Activated CD4-positive, alpha-beta T cell treated with anti-CD3 and anti-CD28 coated beads, Interleukin-2, amount 10 ng/mL, durations not matched to agents 7 days and 5 days (primary cell): ENCODE measurements around the gene CELA3A. TPM values are rescaled to one million over a fixed set of nuclear protein-coding genes. Genes with fewer than 3 reads are reported as not detected.
A peak's percentile ranks its signal among the peaks of the same experiment; 100 is the strongest.
"Not testable (repeated sequence)": the region's sequence is repeated elsewhere in the genome, so short reads cannot be mapped to it uniquely, and the experiment has no call there.

Experiments used
- CTCF ChIA-PET: fragments of 350-600 bp; sonication (Branson Sonifier 250); formaldehyde crosslinking; loops from one replicate; lab custom pipeline; 2021; ENCODE audit warnings: antibody characterized with exemption; lab: Charles Lee
- POLR2A ChIA-PET: fragments of 350-600 bp; sonication (Branson Sonifier 250); formaldehyde crosslinking; loops from one replicate; lab custom pipeline; 2021; ENCODE audit warnings: antibody characterized with exemption; lab: Charles Lee
- DNase-seq: peaks from one replicate; pipeline ENCODE4 v3.0.0-alpha.2; 2020
- H3K27ac Mint-ChIP-seq: one replicate; pipeline ENCODE4 v1.8.0; 2021; ENCODE audit warnings: mild to moderate bottlenecking, moderate library complexity, mixed read lengths
- H3K27me3 Mint-ChIP-seq: one replicate; pipeline ENCODE4 v1.8.0; 2021; ENCODE audit warnings: mixed read lengths
- H3K36me3 Mint-ChIP-seq: one replicate; pipeline ENCODE4 v1.8.0; 2021; ENCODE audit warnings: low read depth, mixed read lengths
- H3K4me1 Mint-ChIP-seq: one replicate; pipeline ENCODE4 v1.8.0; 2021; ENCODE audit warnings: mixed read lengths
- H3K4me3 Mint-ChIP-seq: one replicate; pipeline ENCODE4 v1.8.0; 2021; ENCODE audit warnings: mild to moderate bottlenecking, moderate library complexity, mixed read lengths
- H3K9me3 Mint-ChIP-seq: one replicate; pipeline ENCODE4 v1.8.0; 2021; ENCODE audit warnings: mixed read lengths
- total RNA-seq, 2 experiments: library from RNA; stranded (reverse); gene quantifications; one replicate each; pipeline ENCODE4 v1.2.3, GENCODE V29; 2021

Gene CELA3A
- total RNA-seq, 2 experiments from 2014 or later: not detected

GRCh38 chr1:22007262-22007661 lies 5.8 kb downstream of the CELA3A start:
- CTCF ChIA-PET, H3K36me3 Mint-ChIP-seq, POLR2A ChIA-PET, H3K27ac Mint-ChIP-seq, DNase-seq, H3K4me3 Mint-ChIP-seq, H3K27me3 Mint-ChIP-seq, H3K4me1 Mint-ChIP-seq, H3K9me3 Mint-ChIP-seq: not testable (repeated sequence)

GRCh38 chr1:22009566-22009965 lies 8.1 kb downstream of the CELA3A start:
- H3K4me1 Mint-ChIP-seq, H3K36me3 Mint-ChIP-seq, DNase-seq, H3K27me3 Mint-ChIP-seq, H3K9me3 Mint-ChIP-seq, POLR2A ChIA-PET, CTCF ChIA-PET, H3K27ac Mint-ChIP-seq, H3K4me3 Mint-ChIP-seq: not testable (repeated sequence)

- H3K4me3 Mint-ChIP-seq, H3K27me3 Mint-ChIP-seq, DNase-seq, POLR2A ChIA-PET, H3K36me3 Mint-ChIP-seq, H3K27ac Mint-ChIP-seq, H3K4me1 Mint-ChIP-seq, H3K9me3 Mint-ChIP-seq, CTCF ChIA-PET: not testable (repeated sequence)
Observed at GRCh38 chr1:22012752-22013151, 11.3 kb downstream of the CELA3A start.

GRCh38 chr1:22014575-22015206 lies 13.2 kb downstream of the CELA3A start:
- H3K27ac Mint-ChIP-seq, POLR2A ChIA-PET, H3K9me3 Mint-ChIP-seq, H3K36me3 Mint-ChIP-seq, H3K27me3 Mint-ChIP-seq, DNase-seq, H3K4me3 Mint-ChIP-seq: not testable (repeated sequence)
- H3K4me1 Mint-ChIP-seq: peaks cover 15% of the 10 kb centered on the region
- CTCF ChIA-PET: interaction anchor here (1.5 kb wide), 1 partner anchor 9 kb away, joined by 11 read pairs; no protein-coding TSS in a partner anchor

GRCh38 chr1:22018583-22019559 lies 17.4 kb downstream of the CELA3A start:
- Mint-ChIP-seq H3K4me1 (peaks cover 35% of the 10 kb centered on the region), H3K4me3 (peak overlapping the region; percentile 37)
- CTCF ChIA-PET: interaction anchor here (0.7 to 1.5 kb wide), 4 partner anchors 8 to 773 kb away, joined by 3 to 4 read pairs (median 3); no protein-coding TSS in a partner anchor

GRCh38 chr1:22021061-22021460 lies 19.6 kb downstream of the CELA3A start:
- no peaks in the 10 kb centered on the region for H3K27me3 Mint-ChIP-seq
- H3K36me3 Mint-ChIP-seq: peaks cover 2% of the 10 kb centered on the region
- H3K27ac Mint-ChIP-seq: no peak overlapping the region
- CTCF ChIA-PET: interaction anchor here (0.6 to 8.6 kb wide), 5 partner anchors 18 to 417 kb away, joined by 3 to 105 read pairs (median 4); no protein-coding TSS in a partner anchor
- H3K4me1 Mint-ChIP-seq: peaks cover 47% of the 10 kb centered on the region
- POLR2A ChIA-PET: no interaction called here
- DNase-seq: no peak
- H3K4me3 Mint-ChIP-seq: no peak overlapping the region
- H3K9me3 Mint-ChIP-seq: no peaks in the 10 kb centered on the region

More at GRCh38 chr1:22018583-22019559, 17.4 kb downstream of the CELA3A start:
- Mint-ChIP-seq H3K36me3 (no peaks in the 10 kb centered on the region), H3K27ac (peak overlapping the region; percentile 97), H3K27me3 (no peaks in the 10 kb centered on the region), H3K9me3 (no peaks in the 10 kb centered on the region)
- peak; percentile 79 for DNase-seq
- POLR2A ChIA-PET: no interaction called here

GRCh38 chr1:22024485-22025367 lies 23.3 kb downstream of the CELA3A start:
- POLR2A ChIA-PET: interaction anchor here (0.6 to 2.6 kb wide), 9 partner anchors 15 to 731 kb away, joined by 3 to 27 read pairs (median 3); partner anchors contain the start of gene CDC42
- H3K4me1 Mint-ChIP-seq: peaks cover 59% of the 10 kb centered on the region
- peak; percentile 84 for DNase-seq
- H3K27me3 Mint-ChIP-seq: no peaks in the 10 kb centered on the region
- peak overlapping the region; percentile 100 for H3K27ac Mint-ChIP-seq
- H3K9me3 Mint-ChIP-seq: no peaks in the 10 kb centered on the region
- CTCF ChIA-PET: interaction anchor here (0.6 to 8.6 kb wide), 13 partner anchors 8 to 1289 kb away, joined by 3 to 105 read pairs (median 3); no protein-coding TSS in a partner anchor
- peaks cover 4% of the 10 kb centered on the region for H3K36me3 Mint-ChIP-seq
- peak overlapping the region; percentile 93 for H3K4me3 Mint-ChIP-seq

GRCh38 chr1:22025368-22026155 lies 24.1 kb downstream of the CELA3A start:
- Mint-ChIP-seq H3K9me3 (no peaks in the 10 kb centered on the region), H3K4me3 (peak overlapping the region; percentile 93), H3K4me1 (peaks cover 67% of the 10 kb centered on the region), H3K27ac (peak overlapping the region; percentile 100), H3K27me3 (no peaks in the 10 kb centered on the region), H3K36me3 (peaks cover 4% of the 10 kb centered on the region)
- ChIA-PET POLR2A (interaction anchor here (0.9 to 2.6 kb wide), 6 partner anchors 14 to 50 kb away, joined by 3 to 27 read pairs (median 4); partner anchors contain the start of gene CDC42), CTCF (interaction anchor here (0.6 to 8.6 kb wide), 9 partner anchors 8 to 1290 kb away, joined by 3 to 105 read pairs (median 3); no protein-coding TSS in a partner anchor)
- DNase-seq: peak; percentile 96

- ChIA-PET CTCF (interaction anchor here (0.6 to 8.6 kb wide), 3 partner anchors 8 to 91 kb away, joined by 3 to 105 read pairs (median 3); no protein-coding TSS in a partner anchor), POLR2A (no interaction called here)
- H3K27me3 Mint-ChIP-seq: no peaks in the 10 kb centered on the region
- no peaks in the 10 kb centered on the region for H3K9me3 Mint-ChIP-seq
- DNase-seq: no peak
- peaks cover 74% of the 10 kb centered on the region for H3K4me1 Mint-ChIP-seq
- peak overlapping the region; percentile 100 for H3K27ac Mint-ChIP-seq
- H3K36me3 Mint-ChIP-seq: peaks cover 4% of the 10 kb centered on the region
- peak overlapping the region; percentile 93 for H3K4me3 Mint-ChIP-seq
Observed at GRCh38 chr1:22026924-22027289, 25.4 kb downstream of the CELA3A start.

GRCh38 chr1:22030057-22030456 lies 28.6 kb downstream of the CELA3A start:
- Mint-ChIP-seq H3K9me3 (no peaks in the 10 kb centered on the region), H3K4me1 (peaks cover 62% of the 10 kb centered on the region), H3K27ac (no peak overlapping the region), H3K27me3 (no peaks in the 10 kb centered on the region), H3K36me3 (peaks cover 4% of the 10 kb centered on the region), H3K4me3 (no peak overlapping the region)
- ChIA-PET POLR2A (interaction anchor here (1.7 kb wide), 1 partner anchor 10 kb away, joined by 5 read pairs; no protein-coding TSS in a partner anchor), CTCF (interaction anchor here (0.8 kb wide), 1 partner anchor 123 kb away, joined by 3 read pairs; no protein-coding TSS in a partner anchor)
- DNase-seq: no peak

GRCh38 chr1:22030473-22030872 lies 29.0 kb downstream of the CELA3A start:
- CTCF ChIA-PET: interaction anchor here (0.8 to 1.6 kb wide), 3 partner anchors 9 to 122 kb away, joined by 3 to 8 read pairs (median 3); no protein-coding TSS in a partner anchor
- Mint-ChIP-seq H3K36me3 (peaks cover 4% of the 10 kb centered on the region), H3K9me3 (no peaks in the 10 kb centered on the region), H3K27me3 (no peaks in the 10 kb centered on the region), H3K27ac (no peak overlapping the region), H3K4me1 (peaks cover 65% of the 10 kb centered on the region), H3K4me3 (no peak overlapping the region)
- DNase-seq: no peak
- POLR2A ChIA-PET: interaction anchor here (1.5 kb wide), 1 partner anchor 10 kb away, joined by 5 read pairs; no protein-coding TSS in a partner anchor
